Spleen (tissue), 11 donors: ENCODE measurements around the gene MAP2K5. TPM values are rescaled to one million over a fixed set of nuclear protein-coding genes. Genes with fewer than 3 reads are reported as not detected.

Source experiments
- DNase-seq: peaks from one replicate; pipeline ENCODE4 v3.0.0-alpha.2; 2020
- H3K27ac ChIP-seq, 8 donors: fragments of 200-600 bp; sonication (generic) in 7 of 8; 1 replicate in 4 of 8; 2 replicates in 4 of 8; pipeline versions ENCODE4 v1.5.0 to v1.8.0; 2016 to 2021; ENCODE audit warnings: inconsistent platforms in 4 of 8, mild to moderate bottlenecking in 4 of 8, moderate library complexity in 1 of 8
- H3K27me3 ChIP-seq, 7 donors: fragments of 200-600 bp; sonication (generic) in 6 of 7; replicated peaks in 1 of 7; 1 replicate in 4 of 7; 2 replicates in 3 of 7; pipeline versions ENCODE4 v1.5.0 to v1.8.0; 2016 to 2021; ENCODE audit warnings: inconsistent platforms in 3 of 7, mild to moderate bottlenecking in 1 of 7
- H3K36me3 ChIP-seq, 6 donors: fragments of 200-600 bp; sonication (generic) in 5 of 6; 1 replicate in 4 of 6; 2 replicates in 2 of 6; pipeline versions ENCODE4 v1.5.0 to v1.8.0; 2016 to 2021; ENCODE audit warnings: inconsistent platforms in 2 of 6
- H3K4me1 ChIP-seq, 6 donors: fragments of 200-600 bp; sonication (generic) in 5 of 6; 1 replicate in 3 of 6; 2 replicates in 3 of 6; pipeline versions ENCODE4 v1.5.0 to v1.8.0; 2016 to 2021; ENCODE audit warnings: inconsistent platforms in 3 of 6
- H3K4me3 ChIP-seq, 8 donors: fragments of 200-600 bp; sonication (generic) in 7 of 8; 1 replicate in 4 of 8; 2 replicates in 4 of 8; pipeline versions ENCODE4 v1.5.0 to v1.8.0; 2016 to 2021; ENCODE audit warnings: inconsistent platforms in 4 of 8, mild to moderate bottlenecking in 4 of 8, moderate library complexity in 2 of 8
- H3K9me3 ChIP-seq, 8 donors: fragments of 200-600 bp; sonication (generic) in 7 of 8; 1 replicate in 4 of 8; 2 replicates in 4 of 8; pipeline versions ENCODE4 v1.5.0 to v1.8.0; 2016 to 2021; ENCODE audit warnings: inconsistent platforms in 4 of 8
- POLR2A ChIP-seq, 3 donors: fragments of 450-650 bp; IDR thresholded peaks; one replicate each; pipeline ENCODE4 v1.5.1; 2017; ENCODE audit warnings: antibody characterized with exemption in 3 of 3, mild to moderate bottlenecking in 1 of 3
- POLR2AphosphoS5 ChIP-seq, 3 donors: sonication (generic); formaldehyde crosslinking; IDR thresholded peaks; one replicate each; pipeline ENCODE4 v1.5.1; 2017; ENCODE audit warnings: antibody characterized with exemption in 3 of 3
- WGBS, 5 donors: extraction: QIAGEN DNeasy Blood & Tissue Kit in 3 of 5; methylation state at CpG; one replicate each; pipeline versions ENCODE4 v1.1.5 to v1.1.7; 2013 to 2018; 5-methylcytosine and 5-hydroxymethylcytosine counted together
- intact Hi-C: fragments of 100-400 bp; cut with DNase I; formaldehyde crosslinking; loops from one replicate; pipeline ENCODE4 v1.15.0; 2023; ENCODE audit warnings: low total_unique reads
- polyA plus RNA-seq, 3 donors: library from polyadenylated mRNA; stranded (reverse); fragments of 200-250 nt; gene quantifications; one replicate each; pipeline ENCODE4 v1.2.1, GENCODE V29; 2013
- total RNA-seq, 7 donors: library from RNA; depleted of rRNA in 3 of 7; stranded (reverse); fragments of >200 nt in 3 of 7; fragmentation: NEBNext Ultra II Directional in 4 of 7; extraction: Animal tissue kit (Norgen Biotek cat#: 25700) in 4 of 7; gene quantifications; one replicate each; pipeline versions ENCODE4 v1.1.0 to v1.2.1, GENCODE V29; 2016 to 2021
- TF ChIP-seq, protein P1 (sequence below), 11 experiments: fragments of 200-600 bp in 7 of 11; fragments of 450-650 bp in 4 of 11; sonication (generic) in 4 of 11; IDR thresholded peaks in 8 of 11; conservative IDR thresholded peaks in 3 of 11; 1 replicate in 7 of 11; 2 replicates in 4 of 11; pipeline versions ENCODE4 v1.4.0 to v1.8.0; 2016 to 2021; ENCODE audit warnings: antibody characterized with exemption in 11 of 11, inconsistent platforms in 4 of 11, mild to moderate bottlenecking in 1 of 11
- donor health status: healthy with polysubstance abuse.
- donor health status: DM: no; HTN: no; CAD: no; lungs with moderate emphysema.
- donor health status: DM: no; HTN: no; CAD: no.
- donor health status: Bipolar disorder and iron deficiency.
- donor health status: healthy.
- donor health status: DM: no; HTN: no; CAD: no.
- donor health status: DM: yes; HTN: yes; CAD: no.

MAP2K5 gene
- total and polyA plus RNA-seq, 10 donors = 8.4 to 30.4 (median 14.6) TPM

DNA sequence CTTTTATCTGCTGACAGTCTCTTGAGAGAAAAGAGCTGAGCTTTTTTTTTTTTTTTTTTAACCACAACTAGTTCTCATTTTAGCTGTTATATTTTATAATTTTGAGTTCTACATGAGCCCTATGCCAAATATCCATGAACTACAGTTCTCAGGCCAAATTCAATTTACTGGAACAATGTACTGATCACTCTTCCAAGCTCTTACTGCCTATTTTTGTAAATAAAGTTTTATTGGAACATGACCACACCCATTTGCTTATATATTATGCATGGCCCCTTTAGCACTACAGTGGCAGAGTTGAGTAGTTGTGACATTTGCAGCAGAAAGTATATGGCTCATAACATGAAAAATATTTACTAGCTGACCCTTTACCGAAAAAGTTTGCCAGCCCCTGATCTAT is 153.6 kb downstream of the MAP2K5 start:
- no peaks in the 10 kb centered on the region for H3K4me1 ChIP-seq
- WGBS, 5 donors = 96 to 100% (median 97%) methylated on average over 1 of the region's 1 CpG

DNA sequence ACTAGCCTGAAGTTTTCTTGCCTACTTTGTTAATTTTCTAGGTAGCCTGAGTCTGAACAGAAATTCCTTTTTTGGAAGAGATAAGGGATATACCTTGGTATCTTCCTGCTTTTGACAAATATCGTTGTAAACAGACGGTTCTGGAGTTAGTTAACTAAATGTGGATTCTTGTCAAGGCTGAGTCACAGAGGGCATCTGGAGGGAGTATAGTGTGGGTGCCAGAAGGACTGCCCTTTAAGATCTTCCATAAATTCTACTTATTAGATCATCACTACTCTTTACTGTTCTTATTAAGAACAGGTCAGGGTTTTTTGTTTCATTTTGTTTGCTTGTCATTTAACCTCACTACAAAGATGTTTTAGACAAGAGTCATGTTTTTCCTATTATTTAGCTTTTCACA is 157.5 kb downstream of the MAP2K5 start:
- Histone ChIP-seq H3K27ac (no peak overlapping the region), H3K9me3 (no peaks in the 10 kb centered on the region), H3K4me3 (no peak overlapping the region), H3K36me3 (peaks cover 0 to 46% (median 4%) of the 10 kb centered on the region in 6 donors), H3K27me3 (no peaks in the 10 kb centered on the region), H3K4me1 (no peaks in the 10 kb centered on the region)
- no peak for TF ChIP-seq POLR2AphosphoS5 (IDR thresholded peaks at IDR 0.05)
- TF ChIP-seq POLR2A (IDR thresholded peaks at IDR 0.05) = no peak
- TF ChIP-seq, protein P1, sequence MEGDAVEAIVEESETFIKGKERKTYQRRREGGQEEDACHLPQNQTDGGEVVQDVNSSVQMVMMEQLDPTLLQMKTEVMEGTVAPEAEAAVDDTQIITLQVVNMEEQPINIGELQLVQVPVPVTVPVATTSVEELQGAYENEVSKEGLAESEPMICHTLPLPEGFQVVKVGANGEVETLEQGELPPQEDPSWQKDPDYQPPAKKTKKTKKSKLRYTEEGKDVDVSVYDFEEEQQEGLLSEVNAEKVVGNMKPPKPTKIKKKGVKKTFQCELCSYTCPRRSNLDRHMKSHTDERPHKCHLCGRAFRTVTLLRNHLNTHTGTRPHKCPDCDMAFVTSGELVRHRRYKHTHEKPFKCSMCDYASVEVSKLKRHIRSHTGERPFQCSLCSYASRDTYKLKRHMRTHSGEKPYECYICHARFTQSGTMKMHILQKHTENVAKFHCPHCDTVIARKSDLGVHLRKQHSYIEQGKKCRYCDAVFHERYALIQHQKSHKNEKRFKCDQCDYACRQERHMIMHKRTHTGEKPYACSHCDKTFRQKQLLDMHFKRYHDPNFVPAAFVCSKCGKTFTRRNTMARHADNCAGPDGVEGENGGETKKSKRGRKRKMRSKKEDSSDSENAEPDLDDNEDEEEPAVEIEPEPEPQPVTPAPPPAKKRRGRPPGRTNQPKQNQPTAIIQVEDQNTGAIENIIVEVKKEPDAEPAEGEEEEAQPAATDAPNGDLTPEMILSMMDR (IDR thresholded peaks at IDR 0.05 in 8 of 11, conservative IDR thresholded peaks at IDR 0.05 in 3 of 11) = no peak
- whole genome bisulfite sequencing, 5 donors = 82 to 94% (median 91%) methylated on average over 2 of the region's 2 CpGs
- no peak for DNase-seq
- intact Hi-C loops = no loop called here

More for the DNA sequence above, 153.6 kb downstream of the MAP2K5 start:
- no peak overlapping the region for H3K4me3 ChIP-seq
- no peaks in the 10 kb centered on the region for H3K27me3 ChIP-seq
- no peak overlapping the region for H3K27ac ChIP-seq
- H3K36me3 ChIP-seq = peaks cover 0 to 36% (median 0%) of the 10 kb centered on the region in 6 donors
- DNase-seq = no peak
- no peaks in the 10 kb centered on the region for H3K9me3 ChIP-seq
- no peak for TF ChIP-seq POLR2A (IDR thresholded peaks at IDR 0.05)
- intact Hi-C loops = no loop called here

DNA sequence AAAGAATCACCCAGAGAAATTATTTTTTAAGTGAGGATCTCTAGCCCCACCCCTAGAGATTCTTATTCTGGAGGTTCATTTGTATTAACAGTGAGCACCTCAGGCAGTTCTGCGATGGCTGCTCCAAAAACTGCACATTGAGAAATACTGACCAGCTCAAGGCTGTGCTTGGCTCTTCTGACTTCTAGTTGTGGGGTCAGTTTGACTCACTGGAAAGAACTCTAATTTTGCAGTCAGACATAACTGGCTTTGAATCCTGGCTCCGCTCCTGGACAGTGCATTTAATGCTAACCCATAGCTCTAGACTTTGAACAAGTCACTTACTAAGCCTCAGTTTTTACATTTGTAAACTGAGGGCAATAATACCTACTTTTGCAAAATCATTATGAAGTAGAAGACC is 159.2 kb downstream of the MAP2K5 start:
- no peak for DNase-seq
- intact Hi-C loops = no loop called here
- 96 to 100% (median 99%) methylated on average over 2 of the region's 2 CpGs for whole genome bisulfite sequencing, 5 donors
- no peak overlapping the region for H3K4me3 ChIP-seq
- TF ChIP-seq, protein P1 (IDR thresholded peaks at IDR 0.05 in 8 of 11, conservative IDR thresholded peaks at IDR 0.05 in 3 of 11) = no peak
- TF ChIP-seq POLR2A (IDR thresholded peaks at IDR 0.05) (no peak), POLR2AphosphoS5 (IDR thresholded peaks at IDR 0.05) (no peak)
- H3K9me3 ChIP-seq = no peaks in the 10 kb centered on the region
- H3K4me1 ChIP-seq = no peaks in the 10 kb centered on the region
- H3K27me3 ChIP-seq = no peaks in the 10 kb centered on the region
- peaks cover 0 to 62% (median 4%) of the 10 kb centered on the region in 6 donors for H3K36me3 ChIP-seq
- H3K27ac ChIP-seq = no peak overlapping the region

DNA sequence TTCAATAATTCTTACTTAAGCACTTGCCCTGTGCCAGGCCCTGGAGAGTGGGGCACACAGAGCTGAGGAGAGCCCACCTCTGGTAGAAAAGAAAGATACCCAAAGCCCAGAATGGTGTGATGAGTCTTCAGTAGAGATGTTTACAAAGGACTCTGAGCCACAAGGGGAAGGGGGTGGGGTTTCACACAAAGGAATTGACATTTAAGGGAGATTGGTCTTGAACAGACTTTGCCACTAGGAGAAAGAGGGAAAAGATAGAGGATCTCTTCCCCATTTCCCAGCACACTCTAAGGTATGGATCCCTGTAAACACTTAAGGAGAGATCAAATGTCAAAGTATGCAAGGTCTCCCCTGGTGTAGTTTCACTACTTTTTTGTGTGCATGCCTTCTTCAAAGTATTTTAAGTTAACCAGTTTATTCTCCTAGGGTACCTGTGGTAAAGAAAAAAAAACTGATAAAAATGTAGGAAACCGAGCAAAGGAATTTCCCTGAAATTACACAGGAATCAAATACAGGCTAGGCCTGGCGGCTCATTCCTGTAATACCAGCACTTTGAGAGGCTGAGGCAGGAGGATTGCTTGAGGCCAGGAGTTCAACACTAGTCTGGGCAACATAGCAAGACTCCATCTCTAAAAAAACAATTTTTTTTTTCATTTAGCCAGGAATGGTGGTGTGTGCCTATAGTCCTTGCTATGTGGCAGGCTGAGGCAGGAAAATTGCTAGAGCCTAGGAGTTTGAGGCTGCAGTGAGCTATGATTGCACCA is 165.2 kb downstream of the MAP2K5 start:
- TF ChIP-seq POLR2A (IDR thresholded peaks at IDR 0.05) = no peak
- TF ChIP-seq, protein P1 (IDR thresholded peaks at IDR 0.05 in 8 of 11, conservative IDR thresholded peaks at IDR 0.05 in 3 of 11) = no peak
- TF ChIP-seq POLR2AphosphoS5 (IDR thresholded peaks at IDR 0.05) = no peak
- Histone ChIP-seq H3K9me3 (no peaks in the 10 kb centered on the region), H3K36me3 (peaks cover 0 to 53% (median 5%) of the 10 kb centered on the region in 6 donors), H3K27ac (no peak overlapping the region), H3K27me3 (no peaks in the 10 kb centered on the region), H3K4me3 (no peak overlapping the region), H3K4me1 (no peaks in the 10 kb centered on the region)
- DNase-seq = no peak
- intact Hi-C loops = no loop called here
- WGBS, 5 donors = 93 to 99% (median 96%) methylated on average over 2 of the region's 2 CpGs
